Brain microvascular endothelial cell (primary cell): ENCODE results near the gene VPS26B.

Experiments used
- DNase-seq: peaks from one replicate; pipeline ENCODE4 v3.0.0-alpha.2; 2020
- H3K27ac ChIP-seq: fragments of 250-450 bp; sonication (Bioruptor Pico); 2 replicates; pipeline ENCODE4 v1.5.1; 2020; ENCODE audit warnings: mild to moderate bottlenecking, moderate library complexity
- H3K27me3 ChIP-seq: fragments of 250-450 bp; sonication (Bioruptor Pico); replicated peaks from 2 replicates; pipeline ENCODE4 v1.5.1; 2020; ENCODE audit warnings: mild to moderate bottlenecking
- H3K36me3 ChIP-seq: fragments of 250-450 bp; sonication (Bioruptor Pico); replicated peaks from 2 replicates; pipeline ENCODE4 v1.5.1; 2020; ENCODE audit warnings: mild to moderate bottlenecking
- H3K4me3 ChIP-seq: 2 replicates; pipeline ENCODE4 v1.5.1; 2011; ENCODE audit warnings: low read depth, mild to moderate bottlenecking, control low read depth, low read length, moderate library complexity
- CTCF ChIP-seq: IDR thresholded peaks from 2 replicates; pipeline ENCODE4 v1.5.1; 2011; ENCODE audit warnings: low read depth, mild to moderate bottlenecking, moderate library complexity, low read length, control low read depth, inconsistent platforms; ENCODE audit errors: missing control alignments
- in situ Hi-C: cut with HindIII; loops from 2 replicates; pipeline ENCODE4 v1.10.0; 2017; ENCODE audit warnings: low sequenced_read_pairs, low pct_ligation_motif_present

The VPS26B gene

DNA sequence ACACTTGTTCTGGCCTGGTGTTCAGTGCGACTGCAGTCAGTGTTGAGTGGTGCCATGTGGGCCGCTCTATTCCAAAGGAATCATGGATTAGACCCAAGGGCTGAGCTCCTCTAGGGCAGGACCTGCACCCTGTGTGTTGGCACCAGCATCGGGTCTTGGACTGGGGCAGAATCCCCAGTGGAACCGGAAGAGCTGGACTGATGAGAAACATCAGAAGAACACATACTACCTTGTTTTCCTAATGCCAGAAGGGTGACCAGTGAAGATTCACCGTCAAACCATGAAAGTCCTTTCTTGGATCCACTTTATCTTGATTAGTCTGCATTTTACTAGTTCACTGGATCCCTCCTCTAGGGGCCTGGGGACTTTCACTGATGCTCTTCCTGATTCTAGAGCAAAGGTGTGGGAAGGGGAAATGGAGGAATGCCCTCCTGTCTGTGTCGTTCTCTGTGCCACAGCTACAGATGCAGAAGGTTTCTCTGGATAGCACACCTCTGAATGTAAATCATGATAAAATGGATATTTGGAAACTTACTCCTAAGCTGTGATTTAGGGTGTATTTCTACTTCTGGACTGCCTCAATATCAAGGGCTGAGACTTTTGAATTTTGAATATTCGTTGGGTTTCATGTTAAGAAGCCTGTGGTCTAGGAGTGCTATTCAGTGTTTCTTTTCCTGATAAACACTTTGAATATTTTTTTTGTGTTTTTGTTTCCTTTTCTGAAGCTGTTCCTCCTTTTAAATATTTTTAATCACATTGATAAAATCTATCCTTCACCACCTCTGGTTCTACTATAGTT is 40.7 kb downstream of the VPS26B start:
- no peak for DNase-seq
- Histone ChIP-seq H3K36me3 (peaks cover 17% of the 10 kb centered on the region), H3K4me3 (no peak overlapping the region), H3K27ac (no peak overlapping the region), H3K27me3 (no peaks in the 10 kb centered on the region)
- no peak for TF ChIP-seq CTCF
- in situ Hi-C loops: no loop called here

DNA sequence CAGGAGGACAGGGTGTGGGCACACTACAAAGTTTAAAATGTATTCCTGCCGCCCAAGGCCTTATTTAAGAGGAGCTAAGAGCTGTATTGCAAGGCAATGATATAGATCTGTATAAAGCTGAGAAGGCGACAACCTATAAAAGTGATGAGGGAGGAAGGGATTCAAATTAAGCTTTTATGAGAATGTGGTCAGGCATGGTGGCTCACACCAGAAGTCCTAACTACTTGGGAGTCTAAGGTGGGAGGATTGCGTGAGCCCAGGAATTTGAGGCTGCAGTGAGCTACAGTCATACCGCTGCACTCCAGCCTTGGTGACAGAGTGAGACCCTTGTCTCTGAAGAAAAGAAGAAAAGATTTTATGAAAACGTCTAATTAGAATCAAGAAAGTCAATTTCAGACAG is 42.0 kb downstream of the VPS26B start:
- Histone ChIP-seq H3K27ac (no peak overlapping the region), H3K36me3 (peaks cover 9% of the 10 kb centered on the region), H3K27me3 (no peaks in the 10 kb centered on the region), H3K4me3 (no peak overlapping the region)
- DNase-seq: no peak
- TF ChIP-seq CTCF: no peak
- in situ Hi-C loops: no loop called here

DNA sequence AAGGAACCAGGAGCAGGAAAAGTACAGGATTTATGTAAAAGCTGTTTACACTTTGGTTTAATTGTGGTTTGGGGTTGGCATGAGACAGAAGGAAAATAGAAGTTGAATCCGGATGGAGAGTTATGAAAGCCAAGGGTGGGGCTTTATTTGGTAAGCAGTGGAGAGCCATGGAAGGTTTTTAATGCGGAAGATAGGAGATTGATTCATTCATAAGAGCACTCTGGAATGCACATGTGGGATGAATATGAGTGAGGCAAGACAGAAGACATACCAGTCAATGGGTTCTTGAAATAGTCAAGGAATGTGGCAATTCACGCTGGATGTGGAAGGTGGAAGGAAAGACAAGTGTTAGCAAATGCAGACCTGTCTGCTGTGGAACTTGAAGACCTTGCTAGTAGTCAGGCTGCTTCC is 42.4 kb downstream of the VPS26B start:
- no peak for TF ChIP-seq CTCF
- Histone ChIP-seq H3K27me3 (no peaks in the 10 kb centered on the region), H3K27ac (no peak overlapping the region), H3K36me3 (peaks cover 9% of the 10 kb centered on the region), H3K4me3 (no peak overlapping the region)
- DNase-seq: peak; percentile 27
- in situ Hi-C loops: no loop called here

- Histone ChIP-seq H3K27me3 (no peaks in the 10 kb centered on the region), H3K4me3 (no peak overlapping the region), H3K27ac (no peak overlapping the region), H3K36me3 (peaks cover 9% of the 10 kb centered on the region)
- no peak for TF ChIP-seq CTCF
- no peak for DNase-seq
- in situ Hi-C loops: no loop called here
Measured at GRCh38 chr11:134267461-134267860, 43.0 kb downstream of the VPS26B start.

GRCh38 chr11:134267966-134268365 is 43.5 kb downstream of the VPS26B start:
- in situ Hi-C loops: no loop called here
- H3K27ac ChIP-seq: no peak overlapping the region
- TF ChIP-seq CTCF: no peak
- peaks cover 4% of the 10 kb centered on the region for H3K27me3 ChIP-seq
- no peak overlapping the region for H3K4me3 ChIP-seq
- DNase-seq: no peak
- H3K36me3 ChIP-seq: peaks cover 7% of the 10 kb centered on the region

DNA sequence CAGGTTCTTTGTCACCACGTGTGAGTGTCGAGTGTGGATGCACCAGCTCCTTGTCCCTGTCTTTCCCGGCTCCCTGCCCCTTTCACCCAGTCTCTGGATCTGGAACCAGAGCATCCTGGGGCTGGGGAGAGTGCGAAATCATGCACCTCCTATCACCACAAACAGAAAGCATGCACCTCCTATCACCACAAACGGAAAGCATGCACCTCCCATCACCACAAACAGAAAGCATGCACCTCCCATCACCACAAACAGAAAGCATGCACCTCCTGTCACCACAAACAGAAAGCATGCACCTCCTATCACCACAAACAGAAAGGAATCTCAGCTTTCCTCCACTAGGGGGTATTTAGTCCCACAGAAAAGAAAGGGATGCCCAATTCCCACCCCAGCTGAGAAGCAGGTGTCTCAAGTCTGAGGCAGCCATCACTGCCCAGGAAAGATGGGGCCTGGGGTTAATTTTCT is 45.8 kb downstream of the VPS26B start:
- Histone ChIP-seq H3K27me3 (peaks cover 23% of the 10 kb centered on the region), H3K4me3 (no peak overlapping the region), H3K27ac (no peak overlapping the region), H3K36me3 (no peaks in the 10 kb centered on the region)
- peak; percentile 41 for TF ChIP-seq CTCF
- in situ Hi-C loops: no loop called here
- DNase-seq: no peak
